ENCODE measurements around the gene TMEM132D. TPM values are rescaled to one million over a fixed set of nuclear protein-coding genes. Genes with fewer than 3 reads are reported as not detected.

The TMEM132D gene
- total RNA-seq, 1 donor from 2014 or later: not detected

DNA sequence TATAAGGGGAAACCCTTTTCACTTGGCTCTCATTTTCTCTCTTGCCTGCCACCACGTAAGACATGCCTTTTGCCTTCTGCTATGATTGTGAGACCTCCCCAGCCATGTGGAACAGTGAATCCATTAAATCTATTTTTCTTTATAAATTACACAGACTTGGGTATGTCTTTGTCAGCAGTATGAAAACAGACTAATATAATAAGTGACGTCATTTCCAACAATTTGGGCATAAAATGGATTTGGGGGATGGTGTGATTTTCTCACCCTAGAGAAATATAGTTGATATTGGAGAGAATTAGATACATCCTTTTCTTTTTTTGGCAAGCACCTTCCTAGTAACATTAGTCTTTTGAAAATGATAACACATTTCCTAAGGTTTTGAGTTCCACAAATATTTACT, 490.5 kb downstream of the TMEM132D start:
- no peak overlapping the region for H3K27ac ChIP-seq
- no peaks in the 10 kb centered on the region for H3K9me3 ChIP-seq
- H3K27me3 ChIP-seq: no peaks in the 10 kb centered on the region
- H3K4me3 ChIP-seq: no peak overlapping the region
- H3K4me1 ChIP-seq: no peaks in the 10 kb centered on the region
- DNase-seq (ENCODE audit: extremely low spot score in 2 of 2): no peak
- no peak for TF ChIP-seq POLR2AphosphoS5 (IDR thresholded peaks at IDR 0.05; ENCODE audit: insufficient read depth in 1 of 2, low read depth in 1 of 2)
- TF ChIP-seq POLR2A (IDR thresholded peaks at IDR 0.05): no peak
- intact Hi-C loops (cut with DNase I): no loop called here
- H3K36me3 ChIP-seq: no peaks in the 10 kb centered on the region

DNA sequence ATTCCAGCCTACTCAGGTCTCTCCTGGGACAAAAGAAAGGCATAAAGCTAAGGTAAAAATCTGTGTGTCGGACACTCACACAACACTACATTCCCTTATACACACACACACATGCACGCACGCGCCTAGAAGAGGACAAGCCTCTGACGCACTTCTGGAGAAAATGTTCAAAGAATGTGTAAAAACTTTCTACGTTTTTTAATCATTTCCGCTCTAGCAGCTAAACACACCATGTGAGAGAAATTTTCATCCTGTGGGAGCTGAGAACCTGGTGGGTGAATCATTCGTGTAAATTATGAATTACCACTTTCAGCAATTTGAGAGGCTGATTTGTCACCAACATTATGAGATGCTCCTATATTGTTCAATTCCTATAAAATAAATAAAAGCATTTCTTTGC, 494.5 kb downstream of the TMEM132D start:
- no peak for DNase-seq (ENCODE audit: extremely low spot score in 2 of 2)
- H3K4me1 ChIP-seq: no peaks in the 10 kb centered on the region
- TF ChIP-seq POLR2AphosphoS5 (IDR thresholded peaks at IDR 0.05; ENCODE audit: insufficient read depth in 1 of 2, low read depth in 1 of 2) (no peak), POLR2A (IDR thresholded peaks at IDR 0.05) (no peak)
- TF ChIP-seq, protein P1, sequence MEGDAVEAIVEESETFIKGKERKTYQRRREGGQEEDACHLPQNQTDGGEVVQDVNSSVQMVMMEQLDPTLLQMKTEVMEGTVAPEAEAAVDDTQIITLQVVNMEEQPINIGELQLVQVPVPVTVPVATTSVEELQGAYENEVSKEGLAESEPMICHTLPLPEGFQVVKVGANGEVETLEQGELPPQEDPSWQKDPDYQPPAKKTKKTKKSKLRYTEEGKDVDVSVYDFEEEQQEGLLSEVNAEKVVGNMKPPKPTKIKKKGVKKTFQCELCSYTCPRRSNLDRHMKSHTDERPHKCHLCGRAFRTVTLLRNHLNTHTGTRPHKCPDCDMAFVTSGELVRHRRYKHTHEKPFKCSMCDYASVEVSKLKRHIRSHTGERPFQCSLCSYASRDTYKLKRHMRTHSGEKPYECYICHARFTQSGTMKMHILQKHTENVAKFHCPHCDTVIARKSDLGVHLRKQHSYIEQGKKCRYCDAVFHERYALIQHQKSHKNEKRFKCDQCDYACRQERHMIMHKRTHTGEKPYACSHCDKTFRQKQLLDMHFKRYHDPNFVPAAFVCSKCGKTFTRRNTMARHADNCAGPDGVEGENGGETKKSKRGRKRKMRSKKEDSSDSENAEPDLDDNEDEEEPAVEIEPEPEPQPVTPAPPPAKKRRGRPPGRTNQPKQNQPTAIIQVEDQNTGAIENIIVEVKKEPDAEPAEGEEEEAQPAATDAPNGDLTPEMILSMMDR (IDR thresholded peaks at IDR 0.05): no peak
- H3K9me3 ChIP-seq: no peaks in the 10 kb centered on the region
- H3K27me3 ChIP-seq: no peaks in the 10 kb centered on the region
- H3K27ac ChIP-seq: no peak overlapping the region
- intact Hi-C loops (cut with DNase I): no loop called here
- H3K4me3 ChIP-seq: no peak overlapping the region
- no peaks in the 10 kb centered on the region for H3K36me3 ChIP-seq

DNA sequence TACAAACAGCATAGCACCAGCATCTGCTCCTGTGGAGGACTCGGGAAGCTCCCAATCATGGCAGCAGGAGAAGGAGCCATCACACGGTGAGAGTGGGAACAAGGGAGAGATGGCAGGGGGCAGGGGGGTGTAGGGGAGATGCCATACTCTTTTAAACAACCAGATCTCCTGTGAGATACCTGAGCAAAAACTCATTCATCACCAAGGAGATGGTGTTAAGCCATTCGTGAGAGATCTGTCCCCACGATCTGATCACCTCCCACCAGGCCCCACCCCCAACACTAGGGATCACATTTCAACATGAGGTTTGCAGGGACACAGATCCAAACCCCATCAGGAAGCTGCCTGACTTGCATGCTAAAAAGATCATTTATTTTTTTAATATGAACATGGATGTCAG, 499.3 kb downstream of the TMEM132D start:
- no peak for DNase-seq (ENCODE audit: extremely low spot score in 2 of 2)
- no peaks in the 10 kb centered on the region for H3K36me3 ChIP-seq
- H3K27me3 ChIP-seq: no peaks in the 10 kb centered on the region
- no peak overlapping the region for H3K27ac ChIP-seq
- H3K4me1 ChIP-seq: no peaks in the 10 kb centered on the region
- no peak overlapping the region for H3K4me3 ChIP-seq
- TF ChIP-seq, protein P1 (IDR thresholded peaks at IDR 0.05): no peak
- TF ChIP-seq POLR2AphosphoS5 (IDR thresholded peaks at IDR 0.05; ENCODE audit: insufficient read depth in 1 of 2, low read depth in 1 of 2): no peak
- TF ChIP-seq POLR2A (IDR thresholded peaks at IDR 0.05): no peak
- intact Hi-C loops (cut with DNase I): no loop called here
- H3K9me3 ChIP-seq: no peaks in the 10 kb centered on the region

DNA sequence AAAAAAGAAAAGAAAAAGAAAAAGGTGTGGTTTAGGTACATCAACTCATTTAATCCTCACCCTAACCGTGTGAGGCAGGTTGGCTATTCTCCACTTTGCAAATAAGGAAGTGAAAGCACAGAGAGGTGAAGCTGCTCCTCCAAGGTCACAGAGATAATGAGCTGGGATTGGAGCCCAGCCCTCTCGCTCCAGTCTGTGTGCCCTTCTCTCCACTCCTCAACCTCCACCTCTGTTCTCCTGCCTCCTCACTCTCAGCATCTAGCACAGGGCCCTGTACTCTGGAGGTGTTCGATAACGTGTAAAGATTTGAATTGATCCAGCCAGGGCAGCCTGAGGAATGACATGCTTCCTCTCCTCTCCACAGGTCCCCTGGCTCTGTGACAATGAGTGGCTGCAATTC, 502.3 kb downstream of the TMEM132D start:
- Histone ChIP-seq H3K36me3 (no peaks in the 10 kb centered on the region), H3K4me1 (no peaks in the 10 kb centered on the region), H3K4me3 (no peak overlapping the region), H3K27ac (no peak overlapping the region), H3K27me3 (no peaks in the 10 kb centered on the region), H3K9me3 (no peaks in the 10 kb centered on the region)
- DNase-seq (ENCODE audit: extremely low spot score in 2 of 2): no peak
- intact Hi-C loops (cut with DNase I): no loop called here
- TF ChIP-seq POLR2A (IDR thresholded peaks at IDR 0.05): no peak
- TF ChIP-seq, protein P1 (IDR thresholded peaks at IDR 0.05): no peak
- no peak for TF ChIP-seq POLR2AphosphoS5 (IDR thresholded peaks at IDR 0.05; ENCODE audit: insufficient read depth in 1 of 2, low read depth in 1 of 2)

DNA sequence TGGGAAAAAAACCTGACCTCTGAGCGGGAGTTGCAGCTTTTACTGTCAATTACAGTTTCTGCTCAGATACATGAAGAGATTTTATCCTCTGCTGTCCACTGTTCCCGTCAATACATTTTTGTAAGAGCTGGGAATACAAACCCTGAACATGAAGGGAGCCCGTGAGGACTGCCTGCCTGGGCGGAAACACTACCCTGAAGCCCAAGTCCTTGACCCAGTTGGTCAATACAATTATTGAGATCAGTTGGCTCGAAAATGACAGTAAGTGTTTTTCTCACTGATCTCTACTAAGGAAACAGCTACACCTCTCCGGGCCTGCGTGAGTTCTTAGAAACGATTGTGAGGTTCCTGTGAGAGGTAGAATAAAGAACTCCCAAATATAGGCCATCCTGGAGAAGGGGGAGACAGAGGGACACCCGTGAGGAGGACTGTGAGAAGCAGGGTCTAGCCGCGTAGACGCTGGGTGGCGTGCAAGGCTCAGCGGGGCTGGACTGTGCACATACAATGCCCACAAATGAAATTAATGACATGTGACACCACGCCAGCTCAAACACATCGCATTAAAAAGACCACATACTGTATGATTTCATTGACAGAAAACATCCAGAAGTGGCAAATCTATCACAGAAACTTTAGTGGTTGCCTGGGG, 509.5 kb downstream of the TMEM132D start:
- no peaks in the 10 kb centered on the region for H3K27me3 ChIP-seq
- no peaks in the 10 kb centered on the region for H3K9me3 ChIP-seq
- H3K4me1 ChIP-seq: no peaks in the 10 kb centered on the region
- H3K36me3 ChIP-seq: no peaks in the 10 kb centered on the region
- intact Hi-C loops (cut with DNase I): no loop called here
- DNase-seq (ENCODE audit: extremely low spot score in 2 of 2): no peak
- H3K27ac ChIP-seq: no peak overlapping the region
- H3K4me3 ChIP-seq: no peak overlapping the region
- TF ChIP-seq POLR2AphosphoS5 (IDR thresholded peaks at IDR 0.05; ENCODE audit: insufficient read depth in 1 of 2, low read depth in 1 of 2) (no peak), POLR2A (IDR thresholded peaks at IDR 0.05) (no peak)
- TF ChIP-seq, protein P1 (IDR thresholded peaks at IDR 0.05): no peak

Measured in vagina (tissue), 2 donors.